ELF-1 (cell line): ENCODE data around the gene FLT4.
"Not testable (repeated sequence)": the region's sequence is repeated elsewhere in the genome, so short reads cannot be mapped to it uniquely, and the experiment has no call there.

Source experiments
- DNase-seq: peaks from one replicate; pipeline ENCODE4 v3.0.0-alpha.2; 2016; ENCODE audit warnings: low read depth, low spot score

Gene FLT4

DNA sequence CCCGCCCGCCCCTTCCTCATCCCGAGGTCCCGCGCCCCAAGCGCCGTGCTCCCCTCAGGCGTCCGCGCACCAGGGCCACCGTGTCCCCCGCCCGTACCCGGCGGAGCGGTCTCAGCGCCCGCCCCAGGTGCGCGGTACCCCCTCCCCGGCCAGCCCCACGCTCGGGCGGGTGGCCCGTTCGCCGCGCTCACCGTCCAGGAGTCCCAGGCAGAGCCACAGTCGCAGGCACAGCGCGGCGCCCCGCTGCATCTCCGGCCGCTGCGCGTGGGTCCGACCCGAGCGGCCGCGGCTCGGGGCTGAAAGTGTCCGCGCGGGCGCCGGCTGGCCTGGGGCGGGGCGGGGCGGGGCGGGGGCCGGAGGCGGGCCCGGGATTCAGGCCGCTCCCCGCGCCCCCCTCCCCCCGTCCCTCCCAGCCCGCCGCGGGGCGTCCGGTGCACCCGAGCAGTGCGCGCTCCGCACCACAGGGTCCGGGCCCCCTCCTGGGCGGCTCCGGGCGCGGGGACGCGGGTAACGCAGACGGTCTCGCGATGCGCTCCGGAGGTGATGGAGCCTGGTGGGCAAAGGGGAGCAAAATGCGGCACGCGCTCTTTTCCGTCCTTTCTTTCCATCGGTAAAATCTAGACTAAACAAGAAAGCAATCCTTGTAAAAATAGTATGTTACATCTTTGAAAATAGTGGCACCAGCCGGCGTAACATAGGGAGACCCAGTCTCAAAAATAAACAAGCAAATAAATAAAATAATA, at the start of gene FLT4:
FLT4 (minus strand) TSS at position 304 of the 743 bp plus-strand sequence; CDS start at position 249, 55 bp downstream.
- DNase-seq, result no peak

DNA sequence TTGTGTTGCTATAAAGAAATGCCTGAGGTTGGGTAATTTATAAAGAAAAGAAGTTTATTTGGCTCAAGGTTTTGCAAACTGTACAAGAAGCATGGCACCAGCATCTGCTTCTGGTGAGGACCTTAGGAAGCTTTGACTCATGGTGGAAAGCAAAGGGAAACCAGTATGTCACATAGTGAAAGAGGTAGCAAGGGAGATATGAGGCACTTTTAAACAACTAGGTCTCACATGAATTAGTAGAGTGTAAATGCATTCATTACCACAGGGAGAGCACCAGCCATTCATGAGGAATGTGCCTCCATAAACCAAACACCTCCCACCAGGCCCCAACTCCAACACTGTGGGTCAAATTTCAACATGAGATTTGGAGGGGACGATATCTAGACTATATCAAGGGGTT, 49.6 kb upstream of the FLT4 start:
- DNase-seq, result no peak

DNA sequence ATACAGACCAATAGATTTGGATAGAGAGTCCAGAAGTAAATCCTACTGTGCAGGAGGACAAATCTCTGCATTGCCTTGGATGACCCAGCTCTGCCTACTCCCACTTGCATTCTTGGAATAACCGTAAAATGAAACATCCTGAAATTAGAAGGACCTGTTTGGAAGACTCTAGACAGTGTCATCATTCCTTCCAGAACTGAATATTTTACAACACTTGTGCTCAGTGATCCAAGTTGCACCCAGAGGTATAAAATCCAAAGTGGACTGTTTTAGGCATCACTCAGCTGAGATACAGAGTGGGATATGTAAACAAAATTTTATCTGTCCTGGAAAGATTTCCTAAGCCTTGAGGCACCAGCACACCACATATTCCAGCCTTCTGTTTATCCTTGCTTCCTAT, 46.7 kb upstream of the FLT4 start:
- DNase-seq, result no peak

DNA sequence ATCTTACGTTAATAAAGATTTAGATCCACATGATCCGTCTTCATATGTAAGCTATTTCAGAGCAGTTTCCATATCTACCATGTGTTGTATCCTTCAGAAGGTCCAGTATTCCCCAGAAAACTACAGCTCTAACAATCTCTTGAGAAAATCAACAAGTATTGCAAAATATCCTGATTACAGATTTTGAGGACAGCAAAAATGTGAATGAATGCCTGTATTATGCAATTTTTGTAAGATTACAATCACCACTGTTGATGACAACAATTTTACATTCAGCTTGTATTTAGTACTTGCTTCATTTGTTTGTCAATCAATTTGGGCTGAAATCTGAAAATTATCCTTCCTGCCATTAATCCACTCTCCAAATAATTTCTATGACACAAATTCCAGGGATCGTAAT, 43.0 kb upstream of the FLT4 start:
- DNase-seq, result no peak

DNA sequence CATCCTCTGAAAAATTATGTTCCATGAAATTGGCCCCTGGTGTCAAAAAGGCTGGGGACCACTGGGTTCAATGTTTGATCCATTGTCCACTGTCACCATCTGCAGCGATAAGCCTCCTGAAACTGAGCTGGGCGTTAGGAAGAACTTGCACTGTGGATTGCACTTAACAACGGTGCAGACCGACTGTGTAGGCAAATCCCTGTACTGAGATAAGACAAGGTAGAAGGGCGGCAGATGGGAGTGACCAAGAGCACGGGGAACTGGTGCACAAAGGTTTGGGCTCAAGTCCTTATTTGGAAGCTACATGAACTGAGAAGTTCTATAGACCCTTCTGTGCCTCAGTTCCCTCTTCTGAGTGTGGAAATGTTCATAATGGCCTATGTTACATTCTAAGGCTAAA, 41.6 kb upstream of the FLT4 start:
- no peak for DNase-seq

DNA sequence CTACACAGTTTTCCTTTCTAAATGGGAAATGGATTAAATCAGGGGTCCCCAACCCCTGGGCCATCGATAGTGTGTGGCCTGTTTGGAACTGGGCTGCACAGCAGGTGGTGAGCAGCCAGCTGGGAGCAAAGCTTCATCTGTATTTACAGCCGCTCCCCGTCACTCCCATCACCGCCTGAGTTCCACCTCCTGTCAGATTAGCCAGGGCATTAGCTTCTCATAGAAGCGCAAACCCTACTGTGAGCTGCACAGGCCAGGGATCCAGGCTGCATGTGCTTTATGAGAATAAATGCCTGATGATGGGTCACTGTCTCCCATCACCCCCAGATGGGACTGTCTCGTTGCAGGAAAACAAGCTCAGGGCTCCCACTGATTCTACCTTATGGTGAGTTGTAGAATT, 41.2 kb upstream of the FLT4 start:
- DNase-seq, result no peak

DNA sequence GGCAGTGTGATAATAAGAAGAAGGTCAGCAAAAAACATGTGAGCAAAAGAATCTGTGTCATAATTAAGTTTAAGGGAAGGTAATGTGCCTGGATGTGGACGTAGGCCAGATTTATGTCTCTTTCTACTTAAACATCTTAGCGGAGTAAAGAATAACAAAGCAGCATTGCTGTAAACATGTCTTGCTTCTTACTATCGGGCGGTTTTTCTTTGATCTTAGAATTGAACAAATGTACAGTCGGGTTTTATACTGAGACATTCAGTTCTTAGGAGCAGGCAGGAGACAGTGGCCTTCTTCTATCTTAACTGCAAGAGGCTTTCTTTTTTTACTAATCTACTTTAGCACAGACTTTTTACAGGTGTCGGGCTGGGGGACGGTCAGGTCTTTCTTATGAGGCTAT, 40.4 kb upstream of the FLT4 start:
- no peak for DNase-seq

DNA sequence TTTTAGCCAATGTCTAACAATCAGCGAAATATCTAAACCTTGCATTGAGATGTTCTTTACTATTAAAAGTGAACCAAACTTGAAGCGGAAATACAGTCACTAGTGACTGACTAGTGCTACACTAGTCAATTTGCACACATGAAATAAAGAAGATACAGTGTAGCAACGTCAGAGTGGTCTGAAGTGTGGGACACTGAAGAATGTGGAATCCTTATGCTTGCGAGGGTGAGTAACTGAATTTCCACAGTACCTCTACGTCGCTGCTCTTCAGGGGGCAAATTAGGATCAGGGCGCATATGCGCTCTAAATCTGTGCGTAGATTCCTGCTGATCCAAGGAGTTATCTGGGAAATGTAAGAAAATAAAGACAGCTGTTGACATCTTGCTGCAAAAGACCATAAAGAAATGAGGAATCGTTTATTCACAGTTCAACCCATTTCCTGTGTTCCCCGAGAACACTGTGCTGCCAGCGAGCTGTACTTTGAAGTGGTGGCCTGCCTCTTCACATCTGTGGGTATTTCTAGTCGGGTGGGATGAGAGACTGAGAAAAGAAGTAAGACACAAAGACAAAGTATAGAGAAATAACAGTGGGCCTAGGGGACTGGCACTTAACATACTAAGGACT, 39.8 kb upstream of the FLT4 start:
- DNase-seq, result no peak

DNA sequence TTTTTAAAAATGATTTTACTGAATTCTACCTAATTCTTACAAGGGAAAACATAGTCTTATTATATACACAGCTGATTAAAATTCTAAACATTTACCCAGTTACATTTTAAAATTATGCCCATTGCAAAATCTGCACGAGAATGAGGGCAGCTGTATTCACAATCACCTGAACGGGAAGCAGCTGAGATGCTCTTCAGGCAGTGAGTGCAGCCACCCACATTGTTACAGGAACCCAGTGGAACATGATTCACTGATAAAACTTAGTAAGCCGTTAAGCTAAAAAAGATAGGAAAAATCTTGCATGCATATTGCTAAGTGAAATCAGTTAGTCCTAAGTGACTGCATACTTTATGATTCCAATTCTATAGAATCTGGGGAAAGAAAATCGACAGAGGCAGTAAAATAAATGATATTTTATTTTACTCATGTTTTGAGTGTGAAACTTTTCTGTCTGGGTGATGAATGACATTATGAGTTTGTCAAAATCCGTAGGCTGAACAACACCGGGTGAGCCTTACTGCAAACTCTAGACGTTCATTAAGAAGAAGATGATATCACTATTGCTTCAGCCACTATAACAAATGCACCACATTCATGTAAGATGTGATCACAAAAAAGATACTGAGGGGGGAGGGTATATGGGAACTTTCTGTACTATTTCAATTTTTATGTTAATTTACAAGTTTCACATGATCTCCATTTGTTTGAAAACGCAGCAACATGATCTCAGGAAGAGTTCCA, 39.1 kb upstream of the FLT4 start:
- DNase-seq, result no peak

DNA sequence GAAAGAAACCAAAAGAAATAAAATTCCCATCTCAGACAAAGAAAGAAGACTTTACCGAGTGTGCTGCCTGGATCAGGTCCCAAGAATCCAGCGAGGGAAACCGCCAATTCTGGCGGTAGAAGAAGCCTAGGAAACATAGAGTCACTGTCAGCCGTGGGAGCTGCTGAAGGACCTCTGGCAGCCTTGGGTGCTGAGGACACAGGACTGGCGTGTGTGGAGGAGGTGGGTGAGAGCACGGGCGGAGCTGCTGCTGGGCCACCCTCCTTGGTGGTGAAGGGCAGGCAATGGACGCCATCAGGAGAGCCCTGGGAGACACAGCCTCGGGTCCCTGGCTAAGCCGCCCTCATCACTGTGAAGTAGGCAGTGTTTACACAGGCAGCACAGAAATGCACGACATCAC, 37.4 kb upstream of the FLT4 start:
- DNase-seq, result not testable (repeated sequence)

DNA sequence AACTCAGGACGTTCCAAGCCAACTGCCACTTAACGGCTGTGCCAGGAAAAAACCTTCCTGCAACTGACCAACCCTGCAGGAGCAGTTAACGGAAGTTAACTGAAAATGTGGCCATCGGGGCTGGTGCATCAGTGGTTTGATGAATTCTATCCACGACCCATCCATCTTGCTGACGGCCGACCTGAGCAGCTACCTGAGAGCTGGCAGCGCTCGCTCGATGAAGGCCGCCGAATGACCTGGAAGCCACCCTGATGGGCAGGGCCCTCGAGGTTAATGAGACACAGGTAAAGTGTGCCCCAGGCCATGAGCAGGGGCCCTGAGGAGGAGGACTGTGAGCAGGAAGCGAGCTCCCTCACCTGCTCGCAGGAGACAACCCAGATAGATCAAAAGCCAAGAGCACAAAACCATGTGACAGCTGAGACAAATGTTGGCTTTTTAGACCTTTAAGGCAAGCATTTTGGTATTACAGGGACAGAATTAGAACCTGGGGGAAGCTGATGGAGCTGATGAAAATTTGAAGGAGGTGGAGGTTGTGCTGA, 35.3 kb upstream of the FLT4 start:
- no peak for DNase-seq

DNA sequence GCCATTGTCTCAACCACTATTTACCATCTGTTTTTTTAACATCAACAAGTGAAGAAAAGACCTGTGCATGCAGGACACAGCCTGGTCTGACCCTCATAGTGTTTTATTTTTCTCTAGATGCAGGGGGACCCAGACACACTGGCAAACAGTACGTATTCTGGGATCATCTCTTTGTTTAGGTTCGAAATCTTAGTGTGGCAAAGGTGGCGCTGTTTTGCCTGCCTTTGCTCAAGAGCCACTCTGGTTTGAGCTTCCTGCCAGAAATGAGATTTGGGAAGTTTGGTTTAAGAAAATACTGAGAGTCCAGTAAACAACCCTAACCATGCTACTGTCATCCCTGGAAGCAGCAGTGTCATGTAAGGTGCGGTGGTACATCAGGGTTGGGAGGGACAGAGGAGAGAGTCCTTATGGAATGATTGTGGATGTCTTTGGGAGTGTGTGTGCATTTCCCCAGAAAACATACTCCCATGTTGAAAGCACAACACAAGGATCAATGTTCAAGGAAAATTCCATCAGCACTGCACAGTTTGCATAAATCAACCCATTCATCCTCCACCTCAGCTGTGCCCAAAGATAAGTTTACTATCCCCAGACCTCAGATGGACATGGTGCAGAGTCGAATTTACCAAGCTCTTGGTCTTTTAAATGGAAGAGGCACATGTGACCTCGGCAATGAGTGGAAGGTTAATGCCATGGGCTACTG, 34.0 kb upstream of the FLT4 start:
- no peak for DNase-seq

DNA sequence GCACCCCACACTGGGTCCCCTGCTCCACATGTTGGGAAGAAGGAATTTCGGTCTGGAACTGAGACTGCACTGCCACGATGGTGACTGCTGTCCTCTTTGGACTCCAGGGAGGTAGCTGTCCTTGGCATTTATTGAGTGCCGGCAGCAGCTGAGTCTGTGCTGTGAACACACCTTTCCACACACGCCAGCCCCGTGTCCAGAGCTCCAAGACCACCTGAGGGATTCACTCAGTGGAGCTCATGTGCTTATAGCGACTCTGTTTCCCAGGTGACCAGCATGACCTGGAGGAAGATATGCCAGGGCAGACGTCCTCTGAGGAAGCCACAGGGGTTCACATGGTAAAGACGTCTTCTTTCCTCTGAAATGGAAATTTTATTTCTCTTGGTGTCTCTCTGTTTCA, 33.2 kb upstream of the FLT4 start:
- no peak for DNase-seq

DNA sequence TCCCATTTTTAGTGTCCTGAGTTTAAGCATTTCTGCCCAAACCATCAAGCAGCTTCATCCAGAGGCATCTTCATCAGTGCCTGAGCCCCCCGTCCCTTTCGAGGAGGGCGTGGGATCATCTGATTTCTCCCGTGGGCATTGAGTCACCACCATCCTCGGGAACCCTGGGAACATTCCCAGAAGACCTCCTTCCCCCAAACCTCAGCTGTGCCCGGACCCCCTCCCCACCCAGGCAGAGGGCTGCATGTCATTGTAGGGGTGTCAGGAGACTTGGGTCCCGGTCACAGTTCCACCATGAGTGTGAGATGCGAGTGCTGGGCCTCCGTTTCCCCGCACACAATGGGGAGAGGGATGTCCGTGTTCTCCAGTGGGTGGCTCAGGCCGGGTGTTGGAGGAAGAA, 32.6 kb upstream of the FLT4 start:
- DNase-seq, result not testable (repeated sequence)

DNA sequence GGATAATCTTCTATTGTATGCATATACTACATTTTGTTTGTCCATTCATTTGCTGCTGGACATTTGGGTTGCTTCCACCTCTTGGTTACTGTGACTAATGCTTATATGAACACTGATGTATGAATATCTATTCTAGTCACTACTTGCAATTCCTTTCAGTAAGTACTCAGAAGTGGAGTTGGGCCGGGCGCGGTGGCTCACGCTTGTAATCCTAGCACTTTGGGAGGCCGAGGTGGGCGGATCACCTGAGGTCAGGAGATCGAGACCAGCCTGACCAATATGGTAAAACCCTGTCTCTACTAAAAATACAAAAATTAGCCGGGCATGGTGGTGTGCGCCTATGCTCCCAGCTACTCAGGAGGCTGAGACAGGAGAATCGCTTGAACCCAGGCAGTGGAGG, 28.9 kb upstream of the FLT4 start:
- DNase-seq, result not testable (repeated sequence)

DNA sequence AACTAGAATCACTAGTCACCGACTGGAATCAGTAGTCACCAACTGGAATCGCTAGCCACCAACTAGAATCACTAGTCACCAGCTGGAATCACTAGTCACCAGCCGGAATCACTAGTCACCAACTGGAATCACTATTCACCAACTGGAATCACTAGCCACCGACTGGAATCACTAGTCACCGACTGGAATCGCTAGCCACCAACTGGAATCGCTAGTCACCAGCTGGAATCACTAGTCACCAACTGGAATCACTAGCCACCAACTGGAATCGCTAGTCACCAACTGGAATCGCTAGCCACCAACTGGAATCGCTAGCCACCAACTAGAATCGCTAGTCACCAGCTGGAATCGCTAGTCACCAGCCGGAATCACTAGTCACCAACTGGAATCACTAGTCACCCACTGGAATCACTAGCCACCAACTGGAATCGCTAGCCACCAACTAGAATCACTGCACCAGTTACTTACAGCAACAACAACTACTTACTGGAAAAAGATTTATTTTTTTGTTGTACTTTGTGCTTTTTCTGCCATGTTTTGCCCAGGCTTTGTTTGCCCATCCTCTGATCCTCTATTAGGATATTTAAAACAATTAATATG, 25.7 kb upstream of the FLT4 start:
- no peak for DNase-seq

DNA sequence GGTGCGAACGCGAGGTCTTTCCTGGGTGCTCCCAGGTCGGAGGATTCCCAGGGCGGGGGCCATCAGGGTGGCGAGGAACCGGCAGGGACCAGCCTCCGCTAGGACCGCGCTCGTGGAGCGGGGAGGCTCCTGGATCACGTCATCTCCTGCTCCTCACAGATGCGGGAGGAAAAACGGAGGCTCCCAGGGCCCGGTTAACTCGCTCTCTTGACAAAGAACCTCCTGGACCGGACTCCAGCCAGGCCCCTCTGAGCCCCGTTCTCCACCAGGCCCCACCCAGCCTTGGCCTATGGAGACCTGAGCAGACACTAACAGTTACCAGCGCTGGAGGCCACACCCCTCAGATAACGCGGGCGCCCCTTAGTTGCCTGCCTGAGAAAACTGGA, 24.7 kb upstream of the FLT4 start:
- DNase-seq, result not testable (repeated sequence)

DNA sequence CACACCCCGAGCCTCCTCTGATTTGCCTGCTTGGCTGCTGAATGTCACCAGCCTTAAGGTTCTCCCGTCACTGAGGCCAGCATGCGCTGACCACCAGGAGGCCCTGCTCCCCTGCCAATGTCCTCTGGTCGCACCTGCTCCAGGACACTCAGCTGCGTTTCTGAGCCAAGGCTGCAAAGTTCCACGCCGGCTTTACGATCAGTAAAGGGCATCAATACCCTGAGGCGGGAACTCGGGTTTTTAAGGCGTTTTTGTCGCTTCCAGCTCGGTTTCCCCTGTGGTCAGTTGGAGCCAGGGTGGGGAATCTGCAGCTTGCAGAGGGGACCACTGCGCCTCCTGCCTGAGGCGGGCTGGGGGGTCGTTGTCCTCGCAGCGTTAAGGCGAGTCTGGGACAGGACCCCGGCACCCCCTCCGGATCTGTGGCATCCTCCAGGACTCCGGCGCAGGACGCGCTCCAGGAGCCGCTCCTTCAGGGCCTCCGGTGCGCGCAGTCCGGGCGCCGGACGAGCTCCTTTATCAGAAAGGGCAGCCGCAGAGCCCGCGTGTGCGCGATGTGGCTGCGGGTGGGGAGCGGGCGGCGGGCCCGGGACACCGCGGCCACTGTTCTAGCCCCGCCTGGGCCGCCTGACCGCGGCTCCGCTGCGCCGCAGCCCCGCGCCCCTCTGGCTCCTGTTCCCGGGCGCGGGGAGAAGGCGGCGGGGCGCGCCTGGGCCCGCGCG, 24.1 kb upstream of the FLT4 start:
- peak; percentile 52 for DNase-seq

DNA sequence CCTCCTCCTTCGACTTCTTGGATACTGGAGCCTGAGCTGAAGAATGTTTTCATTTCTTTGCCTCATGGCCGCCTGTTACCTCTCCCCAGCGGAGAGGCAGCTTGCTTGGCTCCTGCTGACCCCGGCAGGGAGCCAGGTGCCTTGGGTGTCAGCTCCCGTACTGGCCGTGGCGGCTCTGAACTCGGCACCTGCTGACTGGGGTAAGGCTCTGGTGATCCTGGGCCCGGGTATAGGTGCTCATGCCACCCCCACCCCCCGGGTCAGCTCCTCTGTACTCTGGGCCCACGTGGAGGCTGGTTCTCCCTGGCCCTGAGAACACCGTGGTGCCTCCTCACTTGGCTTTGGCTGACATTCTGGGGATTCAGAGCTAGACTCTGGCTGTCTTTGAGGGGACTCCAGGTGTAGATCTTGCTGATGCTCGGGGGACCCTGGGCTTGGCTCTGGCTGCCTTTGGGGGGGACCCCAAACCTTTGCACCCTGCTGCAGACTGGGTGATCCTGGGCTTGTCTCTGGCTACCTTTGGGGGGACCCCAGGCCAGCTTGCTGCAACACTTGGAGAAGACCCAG, 22.6 kb upstream of the FLT4 start:
- not testable (repeated sequence) for DNase-seq

DNA sequence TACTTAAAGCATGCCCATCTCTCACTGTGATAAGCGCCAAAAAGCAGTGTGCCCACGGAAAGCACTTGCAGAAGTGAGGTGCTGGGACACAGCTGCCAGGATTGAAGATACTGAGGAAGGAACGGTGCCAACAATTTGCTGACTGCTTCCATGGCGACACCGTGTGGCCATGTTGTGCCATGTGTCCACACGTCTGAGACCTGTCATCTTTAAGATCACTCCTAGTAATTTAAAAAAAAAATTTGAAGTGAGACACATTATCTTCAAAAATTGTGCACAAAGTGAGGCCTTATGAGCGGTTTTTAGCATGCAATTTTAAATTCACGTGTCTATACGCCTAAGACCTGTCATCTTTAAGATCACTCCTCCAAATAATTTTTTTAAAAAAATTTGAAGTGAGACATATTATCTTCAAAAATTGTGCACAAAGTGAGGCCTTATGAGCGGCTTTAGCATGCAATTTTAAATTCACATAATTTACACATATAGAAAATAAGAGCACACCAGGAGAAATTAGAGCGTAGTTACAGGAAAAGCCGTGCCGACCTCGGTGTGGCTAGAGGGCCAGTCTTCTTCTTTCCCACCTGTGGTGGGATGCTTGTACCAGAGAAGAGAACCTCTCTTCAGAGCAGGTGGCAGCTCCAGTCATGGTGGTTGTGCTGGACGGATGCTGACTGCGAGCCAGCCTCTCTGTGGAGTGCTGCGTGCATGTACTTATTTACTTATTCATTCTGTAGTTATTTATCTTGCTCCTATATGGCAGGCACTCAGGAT, 21.4 kb upstream of the FLT4 start:
- DNase-seq, result peak; percentile 31
